SH-SY5Y (cell line): ENCODE measurements around the gene LATS1.

Experiments
- GATA2 ChIP-seq: IDR thresholded peaks from 2 replicates; pipeline ENCODE4 v1.6.1; 2011; ENCODE audit warnings: mild to moderate bottlenecking, low read depth, low read length
- GATA3 ChIP-seq: IDR thresholded peaks from 2 replicates; pipeline ENCODE4 v1.6.1; 2011; ENCODE audit warnings: low read depth, mild to moderate bottlenecking, low read length, moderate library complexity

DNA sequence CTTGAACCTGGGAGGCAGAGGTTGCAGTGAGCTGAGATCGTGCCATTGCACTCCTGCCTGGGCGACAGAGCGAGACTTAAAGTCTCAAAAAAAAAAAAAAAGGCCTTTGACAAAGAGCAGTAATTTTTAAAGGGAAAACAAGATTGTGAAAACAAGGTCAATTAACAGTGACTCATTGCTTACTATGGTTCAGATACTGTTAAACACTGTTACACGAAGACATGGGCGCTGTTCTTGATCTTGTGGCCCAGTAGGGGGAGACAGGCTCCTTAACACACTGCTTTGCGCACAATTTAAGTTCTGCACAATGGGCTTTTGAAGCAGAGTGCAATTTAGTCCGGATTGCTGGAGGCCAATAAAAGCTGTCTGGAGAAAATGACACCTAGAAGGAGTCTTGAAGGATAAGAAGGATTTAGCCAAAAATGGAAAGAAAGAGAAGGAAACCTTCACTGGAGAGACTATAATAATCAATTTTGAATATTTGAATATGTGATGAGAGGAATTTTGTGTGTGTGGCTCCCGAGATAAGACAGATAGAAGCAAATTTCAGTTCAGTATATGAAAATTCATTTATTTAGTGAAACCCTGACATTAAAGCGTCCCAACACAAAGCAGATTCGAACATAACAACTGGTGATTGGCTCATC, 6.0 kb upstream of the LATS1 start:
- TF ChIP-seq GATA2 (no peak), GATA3 (no peak)
